ENCODE data around the gene HRCT1. TPM values are rescaled to one million over a fixed set of nuclear protein-coding genes. Genes with fewer than 3 reads are reported as not detected.

HRCT1 gene
- total and polyA plus RNA-seq, 2 donors (not counting 1 experiment from before 2014, with no cell fraction given), result not detected

DNA sequence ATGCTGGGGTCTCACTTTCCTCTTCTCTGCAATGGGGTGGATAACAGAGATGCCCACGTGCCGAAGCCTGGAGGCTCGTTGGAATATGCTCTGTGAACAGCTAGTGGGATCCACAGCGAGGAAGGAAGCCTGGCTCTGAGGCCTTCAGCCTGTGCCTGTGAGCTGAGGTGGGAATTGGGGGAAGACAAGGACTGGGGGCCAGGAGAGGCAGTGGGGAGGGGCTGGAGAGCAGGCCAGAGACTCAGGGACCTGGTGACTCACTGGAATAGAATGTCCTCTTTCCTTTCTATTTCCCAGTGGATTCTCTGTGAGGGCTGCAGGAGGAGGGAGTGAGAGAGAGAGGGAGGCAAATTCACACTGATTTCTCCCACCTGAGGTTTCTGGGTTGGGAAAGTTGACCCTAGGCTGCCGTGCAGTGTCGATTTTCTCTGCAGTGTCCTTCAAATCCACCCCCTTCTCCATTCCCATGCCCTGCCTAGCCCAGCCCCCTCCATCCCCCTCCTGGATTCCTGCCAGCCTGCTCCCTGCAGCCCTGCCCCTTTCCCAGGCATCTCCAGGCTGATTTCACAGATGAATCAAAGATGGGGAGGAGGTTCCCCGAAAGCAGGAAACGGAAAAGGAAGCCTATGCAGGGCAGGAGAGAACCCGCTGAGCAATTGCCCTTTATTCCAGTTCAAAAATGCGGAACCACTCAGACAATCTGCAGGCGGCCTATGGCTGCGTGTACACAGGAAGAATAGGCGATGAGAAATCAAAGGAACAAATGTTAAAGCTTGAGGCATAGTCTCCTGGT lies 1.9 kb downstream of the HRCT1 start:
- ChIA-PET CTCF (interaction anchor here (0.6 kb wide), 1 partner anchor 926 kb away, joined by 3 read pairs; no protein-coding TSS in a partner anchor), POLR2A (no interaction called here)
- Histone ChIP-seq H3K9ac (ENCODE audit: low read length) (no peak overlapping the region), H2AFZ (ENCODE audit: insufficient read depth, low read depth, low read length, poor library complexity, severe bottlenecking) (no peak overlapping the region), H3K4me2 (replicated peaks; ENCODE audit: low read depth, low read length, poor library complexity, severe bottlenecking) (no peak overlapping the region), H4K20me1 (ENCODE audit: control insufficient read depth, insufficient read depth, low read length, poor library complexity, severe bottlenecking) (no peaks in the 10 kb centered on the region), H3K27me3 (replicated peaks in 1 of 4; ENCODE audit: control extremely low read depth in 1 of 4, control insufficient read depth in 3 of 4, insufficient read depth in 4 of 4, low read length in 3 of 4) (peaks cover 0 to 16% (median 3%) of the 10 kb centered on the region in 4 experiments), H3K4me1 (ENCODE audit: control insufficient read depth in 2 of 2, insufficient read depth in 2 of 2, low read length in 2 of 2) (peaks cover 4 to 7% of the 10 kb centered on the region in 2 donors), H3K4me3 (ENCODE audit: control extremely low read depth in 1 of 5, extremely low read depth in 1 of 5, insufficient read depth in 1 of 5, low read depth in 2 of 5, low read length in 4 of 5) (no peak overlapping the region), H3K79me2 (ENCODE audit: control insufficient read depth, insufficient read depth, low read length) (no peaks in the 10 kb centered on the region), H3K36me3 (replicated peaks in 1 of 2; ENCODE audit: control extremely low read depth in 1 of 2, control insufficient read depth in 1 of 2, extremely low read depth in 1 of 2, insufficient read depth in 2 of 2, low read length in 1 of 2) (no peaks in the 10 kb centered on the region), H3K27ac (ENCODE audit: low read length in 2 of 2) (no peak overlapping the region), H3K9me3 (ENCODE audit: control extremely low read depth in 1 of 3, control insufficient read depth in 2 of 3, insufficient read depth in 1 of 3, low read length in 2 of 3) (no peaks in the 10 kb centered on the region)
- ATAC-seq (ENCODE audit: low read depth) (no peak), DNase-seq (no peak)
- Mint-ChIP-seq H3K4me1 (peaks cover 7% of the 10 kb centered on the region), H3K9me3 (ENCODE audit: insufficient read depth) (no peaks in the 10 kb centered on the region), H3K4me3 (no peak overlapping the region), H3K27me3 (peaks cover 28% of the 10 kb centered on the region), H3K27ac (no peak overlapping the region)
- intact Hi-C loops (cut with micrococcal nuclease), result no loop called here
- no peak for TF ChIP-seq EZH2 (IDR thresholded peaks at IDR 0.05; ENCODE audit: borderline replicate concordance, insufficient read depth, low read depth, low read length, poor library complexity, severe bottlenecking)
- TF ChIP-seq, protein P1, sequence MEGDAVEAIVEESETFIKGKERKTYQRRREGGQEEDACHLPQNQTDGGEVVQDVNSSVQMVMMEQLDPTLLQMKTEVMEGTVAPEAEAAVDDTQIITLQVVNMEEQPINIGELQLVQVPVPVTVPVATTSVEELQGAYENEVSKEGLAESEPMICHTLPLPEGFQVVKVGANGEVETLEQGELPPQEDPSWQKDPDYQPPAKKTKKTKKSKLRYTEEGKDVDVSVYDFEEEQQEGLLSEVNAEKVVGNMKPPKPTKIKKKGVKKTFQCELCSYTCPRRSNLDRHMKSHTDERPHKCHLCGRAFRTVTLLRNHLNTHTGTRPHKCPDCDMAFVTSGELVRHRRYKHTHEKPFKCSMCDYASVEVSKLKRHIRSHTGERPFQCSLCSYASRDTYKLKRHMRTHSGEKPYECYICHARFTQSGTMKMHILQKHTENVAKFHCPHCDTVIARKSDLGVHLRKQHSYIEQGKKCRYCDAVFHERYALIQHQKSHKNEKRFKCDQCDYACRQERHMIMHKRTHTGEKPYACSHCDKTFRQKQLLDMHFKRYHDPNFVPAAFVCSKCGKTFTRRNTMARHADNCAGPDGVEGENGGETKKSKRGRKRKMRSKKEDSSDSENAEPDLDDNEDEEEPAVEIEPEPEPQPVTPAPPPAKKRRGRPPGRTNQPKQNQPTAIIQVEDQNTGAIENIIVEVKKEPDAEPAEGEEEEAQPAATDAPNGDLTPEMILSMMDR (IDR thresholded peaks at IDR 0.05), result no peak
- 33% methylated on average over 9 of the region's 13 CpGs for WGBS (ENCODE audit: insufficient coverage)

DNA sequence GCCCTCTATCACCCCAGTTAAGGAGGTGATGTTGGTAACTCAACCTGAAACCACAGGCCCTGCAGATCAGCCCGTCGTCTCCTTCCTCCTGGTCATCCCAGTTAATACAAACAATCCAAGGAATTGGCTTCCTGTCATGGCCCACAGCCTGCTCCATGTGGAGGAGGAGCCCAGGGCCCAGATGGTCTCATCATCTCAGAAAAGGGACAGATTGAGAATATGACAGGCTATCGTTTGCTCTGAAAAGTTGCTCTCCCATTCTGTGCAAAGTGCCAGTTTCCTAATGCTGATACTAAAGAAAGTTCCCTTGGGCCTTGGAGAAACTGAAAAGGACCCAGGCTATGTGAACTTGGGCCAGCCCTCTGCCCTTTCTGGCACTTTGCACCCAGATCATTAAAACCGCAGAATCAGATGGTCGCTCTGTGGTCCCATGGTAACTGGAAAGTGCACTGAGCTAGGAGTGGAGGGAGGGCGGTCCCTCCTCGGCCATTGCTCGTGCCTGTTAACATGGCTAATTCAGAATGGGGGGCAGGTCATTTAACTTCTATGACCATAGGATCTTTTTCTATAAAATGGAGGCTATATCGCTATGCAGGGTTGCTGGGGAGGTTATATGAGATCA lies 2.6 kb downstream of the HRCT1 start:
- H3K27me3 Mint-ChIP-seq, result peaks cover 25% of the 10 kb centered on the region
- 86% methylated on average over 6 of the region's 9 CpGs for WGBS (ENCODE audit: insufficient coverage)
- no peaks in the 10 kb centered on the region for H3K9me3 Mint-ChIP-seq (ENCODE audit: insufficient read depth)
- no peak overlapping the region for H3K4me3 Mint-ChIP-seq
- Histone ChIP-seq H3K27ac (ENCODE audit: low read length in 2 of 2) (no peak overlapping the region), H3K27me3 (replicated peaks in 1 of 4; ENCODE audit: control extremely low read depth in 1 of 4, control insufficient read depth in 3 of 4, insufficient read depth in 4 of 4, low read length in 3 of 4) (peaks cover 0 to 13% (median 3%) of the 10 kb centered on the region in 4 experiments), H3K4me1 (ENCODE audit: control insufficient read depth in 2 of 2, insufficient read depth in 2 of 2, low read length in 2 of 2) (peaks cover 4 to 7% of the 10 kb centered on the region in 2 donors), H4K20me1 (ENCODE audit: control insufficient read depth, insufficient read depth, low read length, poor library complexity, severe bottlenecking) (no peaks in the 10 kb centered on the region), H3K4me3 (ENCODE audit: control extremely low read depth in 1 of 5, extremely low read depth in 1 of 5, insufficient read depth in 1 of 5, low read depth in 2 of 5, low read length in 4 of 5) (no peak overlapping the region), H3K9ac (ENCODE audit: low read length) (no peak overlapping the region), H2AFZ (ENCODE audit: insufficient read depth, low read depth, low read length, poor library complexity, severe bottlenecking) (no peak overlapping the region), H3K36me3 (replicated peaks in 1 of 2; ENCODE audit: control extremely low read depth in 1 of 2, control insufficient read depth in 1 of 2, extremely low read depth in 1 of 2, insufficient read depth in 2 of 2, low read length in 1 of 2) (no peaks in the 10 kb centered on the region), H3K79me2 (ENCODE audit: control insufficient read depth, insufficient read depth, low read length) (no peaks in the 10 kb centered on the region), H3K4me2 (replicated peaks; ENCODE audit: low read depth, low read length, poor library complexity, severe bottlenecking) (no peak overlapping the region), H3K9me3 (ENCODE audit: control extremely low read depth in 1 of 3, control insufficient read depth in 2 of 3, insufficient read depth in 1 of 3, low read length in 2 of 3) (no peaks in the 10 kb centered on the region)
- TF ChIP-seq, protein P1 (IDR thresholded peaks at IDR 0.05), result no peak
- TF ChIP-seq EZH2 (IDR thresholded peaks at IDR 0.05; ENCODE audit: borderline replicate concordance, insufficient read depth, low read depth, low read length, poor library complexity, severe bottlenecking), result no peak
- DNase-seq (no peak), ATAC-seq (ENCODE audit: low read depth) (no peak)
- intact Hi-C loops (cut with micrococcal nuclease), result no loop called here
- CTCF ChIA-PET, result interaction anchor here (0.6 kb wide), 2 partner anchors 128 to 927 kb away, joined by 3 read pairs; no protein-coding TSS in a partner anchor
- H3K27ac Mint-ChIP-seq, result no peak overlapping the region
- peaks cover 7% of the 10 kb centered on the region for H3K4me1 Mint-ChIP-seq
- POLR2A ChIA-PET, result no interaction called here
